Osteoblast (primary cell): Measurements from ENCODE around the gene NMNAT3. TPM values are rescaled to one million over a fixed set of nuclear protein-coding genes. Genes with fewer than 3 reads are reported as not detected.

ENCODE experiments used
- DNase-seq: peaks from one replicate; pipeline ENCODE4 v3.0.0; 2011; ENCODE audit warnings: low spot score, mixed read lengths; ENCODE audit not compliant: insufficient read length; ENCODE audit errors: missing footprints
- H2AFZ ChIP-seq: 2 replicates; pipeline ENCODE4 v1.6.0; 2011; ENCODE audit warnings: mild to moderate bottlenecking, low read length
- H3K27ac ChIP-seq: 2 replicates; pipeline ENCODE4 v1.5.1; 2011; ENCODE audit warnings: mild to moderate bottlenecking, low read depth, low read length, moderate library complexity
- H3K27me3 ChIP-seq: 2 replicates; pipeline ENCODE4 v1.6.0; 2012; ENCODE audit warnings: mild to moderate bottlenecking, control low read depth, inconsistent platforms, low read length, moderate library complexity; ENCODE audit not compliant: insufficient read depth
- H3K36me3 ChIP-seq: 2 replicates; pipeline ENCODE4 v1.5.1; 2011; ENCODE audit warnings: mild to moderate bottlenecking, low read length, control low read depth, moderate library complexity; ENCODE audit not compliant: insufficient read depth
- H3K4me1 ChIP-seq: 2 replicates; pipeline ENCODE4 v1.5.1; 2011; ENCODE audit warnings: mild to moderate bottlenecking, low read length, control low read depth, moderate library complexity; ENCODE audit not compliant: insufficient read depth
- H3K4me2 ChIP-seq: 2 replicates; pipeline ENCODE4 v1.6.0; 2011; ENCODE audit warnings: mild to moderate bottlenecking, low read length; ENCODE audit not compliant: insufficient read depth
- H3K4me3 ChIP-seq: fragments of 200-600 bp; sonication (generic); 3 replicates; pipeline ENCODE4 v1.5.1; 2012; ENCODE audit warnings: mild to moderate bottlenecking, low read length, inconsistent platforms; ENCODE audit not compliant: insufficient read depth
- H3K79me2 ChIP-seq: 2 replicates; pipeline ENCODE4 v1.6.0; 2012; ENCODE audit warnings: mild to moderate bottlenecking, low read length, control low read depth, inconsistent platforms; ENCODE audit not compliant: insufficient read depth
- H3K9me3 ChIP-seq: 2 replicates; pipeline ENCODE4 v1.5.1; 2011; ENCODE audit warnings: low read depth, low read length, control low read depth
- H4K20me1 ChIP-seq: 2 replicates; pipeline ENCODE4 v1.6.0; 2012; ENCODE audit warnings: mild to moderate bottlenecking, low read length, control low read depth; ENCODE audit not compliant: insufficient read depth
- CTCF ChIP-seq: IDR thresholded peaks from 2 replicates; pipeline ENCODE4 v1.5.1; 2011; ENCODE audit warnings: mild to moderate bottlenecking, low read depth, low read length, moderate library complexity; ENCODE audit errors: extremely low read depth
- total RNA-seq: library from RNA; depleted of rRNA; stranded (reverse); fragments of >200 nt; gene quantifications from 2 replicates; pipeline ENCODE4 v1.2.3, GENCODE V29; 2012

Gene NMNAT3
- total RNA-seq, 1 donor, result 0.36 TPM

DNA sequence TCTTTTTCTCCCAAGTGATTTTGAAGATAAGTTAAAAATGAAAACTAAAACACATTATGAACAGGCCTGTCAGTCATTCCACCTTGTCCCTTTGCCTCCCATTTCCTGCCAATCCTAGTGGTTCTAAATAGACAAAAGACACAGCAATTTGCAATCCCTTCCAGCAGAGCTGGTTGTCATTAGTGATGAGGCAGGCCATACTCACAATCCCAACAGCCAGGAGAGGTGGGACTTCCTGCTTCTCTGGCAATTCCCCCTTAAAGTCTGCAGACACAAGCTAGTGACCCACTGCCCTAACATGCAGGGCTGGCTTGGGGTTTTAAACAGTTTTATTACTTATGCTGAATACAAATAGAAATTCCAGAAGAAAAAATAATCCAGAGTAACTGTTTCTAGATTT, 99.9 kb downstream of the NMNAT3 start:
- H2AFZ ChIP-seq, result no peak overlapping the region
- no peak for DNase-seq
- no peaks in the 10 kb centered on the region for H4K20me1 ChIP-seq
- H3K4me3 ChIP-seq, result no peak overlapping the region
- no peak overlapping the region for H3K27ac ChIP-seq
- no peaks in the 10 kb centered on the region for H3K4me1 ChIP-seq
- no peaks in the 10 kb centered on the region for H3K27me3 ChIP-seq
- no peaks in the 10 kb centered on the region for H3K9me3 ChIP-seq
- no peak overlapping the region for H3K4me2 ChIP-seq
- TF ChIP-seq CTCF, result no peak
- no peaks in the 10 kb centered on the region for H3K36me3 ChIP-seq
- H3K79me2 ChIP-seq, result no peaks in the 10 kb centered on the region

GRCh38 chr3:139577346-139577745, 100.4 kb downstream of the NMNAT3 start:
- Histone ChIP-seq H3K4me2 (no peak overlapping the region), H4K20me1 (no peaks in the 10 kb centered on the region), H3K4me3 (no peak overlapping the region), H3K4me1 (no peaks in the 10 kb centered on the region), H3K9me3 (no peaks in the 10 kb centered on the region), H3K79me2 (no peaks in the 10 kb centered on the region), H3K27me3 (no peaks in the 10 kb centered on the region), H3K27ac (no peak overlapping the region), H2AFZ (no peak overlapping the region), H3K36me3 (no peaks in the 10 kb centered on the region)
- no peak for DNase-seq
- no peak for TF ChIP-seq CTCF

DNA sequence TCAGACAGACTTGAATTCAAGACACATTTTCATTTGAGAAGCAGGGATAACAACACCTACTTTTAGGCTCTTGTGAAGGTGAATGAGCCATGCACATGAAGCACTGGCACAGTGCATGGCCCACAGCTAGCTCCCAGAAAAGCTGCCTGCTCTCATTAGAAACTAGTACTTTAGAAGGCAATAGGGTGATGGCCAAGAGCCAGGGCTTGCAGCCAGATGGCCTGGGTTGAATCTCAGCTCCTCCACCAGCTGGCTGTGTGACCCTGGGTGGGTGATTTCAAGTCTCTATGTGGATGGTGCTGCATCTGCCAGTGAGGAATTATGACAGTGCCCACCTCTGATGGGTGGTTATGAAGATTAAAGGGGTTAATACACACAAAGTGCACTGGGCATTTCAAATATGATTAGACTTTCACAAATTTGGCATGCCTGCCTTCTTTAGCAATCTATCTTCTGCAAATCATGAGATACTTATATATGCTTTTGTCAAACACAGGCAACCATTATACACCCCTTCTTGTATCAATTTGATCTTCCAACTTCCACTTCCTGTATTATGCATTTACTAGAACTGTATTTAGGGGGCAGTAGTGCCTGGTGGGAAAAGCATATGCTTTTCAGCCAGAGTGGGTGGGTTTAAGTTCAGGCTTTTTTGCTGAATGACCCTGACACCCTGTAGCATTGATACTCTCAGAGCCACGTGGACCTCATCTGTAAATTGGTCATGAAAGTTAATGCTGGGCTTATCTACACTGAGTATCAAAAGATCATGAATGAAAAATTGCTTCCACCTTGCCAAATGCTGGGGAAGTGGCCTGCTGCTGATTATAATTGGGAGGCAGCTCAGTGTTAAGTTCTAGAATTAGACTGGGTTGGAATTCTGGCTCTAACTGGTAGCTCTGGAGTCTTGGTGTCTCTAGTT, 103.5 kb downstream of the NMNAT3 start:
- no peak overlapping the region for H3K27ac ChIP-seq
- no peak for TF ChIP-seq CTCF
- H3K79me2 ChIP-seq, result no peaks in the 10 kb centered on the region
- no peaks in the 10 kb centered on the region for H3K9me3 ChIP-seq
- DNase-seq, result peak; percentile 73
- no peak overlapping the region for H3K4me2 ChIP-seq
- H3K4me1 ChIP-seq, result no peaks in the 10 kb centered on the region
- H3K36me3 ChIP-seq, result no peaks in the 10 kb centered on the region
- H3K4me3 ChIP-seq, result no peak overlapping the region
- H4K20me1 ChIP-seq, result no peaks in the 10 kb centered on the region
- no peaks in the 10 kb centered on the region for H3K27me3 ChIP-seq
- H2AFZ ChIP-seq, result no peak overlapping the region

GRCh38 chr3:139572847-139573672, 104.7 kb downstream of the NMNAT3 start:
- Histone ChIP-seq H2AFZ (no peak overlapping the region), H3K4me2 (no peak overlapping the region), H3K36me3 (no peaks in the 10 kb centered on the region), H3K4me1 (no peaks in the 10 kb centered on the region), H3K79me2 (no peaks in the 10 kb centered on the region), H3K27me3 (no peaks in the 10 kb centered on the region), H4K20me1 (no peaks in the 10 kb centered on the region), H3K27ac (no peak overlapping the region), H3K4me3 (no peak overlapping the region), H3K9me3 (no peaks in the 10 kb centered on the region)
- no peak for TF ChIP-seq CTCF
- no peak for DNase-seq
